ELR (cell line): ENCODE data around the gene SYT1.

Experiments used
- DNase-seq: peaks from one replicate; pipeline ENCODE4 v3.0.0-alpha.2; 2015; ENCODE audit warnings: low read depth

Gene SYT1

DNA sequence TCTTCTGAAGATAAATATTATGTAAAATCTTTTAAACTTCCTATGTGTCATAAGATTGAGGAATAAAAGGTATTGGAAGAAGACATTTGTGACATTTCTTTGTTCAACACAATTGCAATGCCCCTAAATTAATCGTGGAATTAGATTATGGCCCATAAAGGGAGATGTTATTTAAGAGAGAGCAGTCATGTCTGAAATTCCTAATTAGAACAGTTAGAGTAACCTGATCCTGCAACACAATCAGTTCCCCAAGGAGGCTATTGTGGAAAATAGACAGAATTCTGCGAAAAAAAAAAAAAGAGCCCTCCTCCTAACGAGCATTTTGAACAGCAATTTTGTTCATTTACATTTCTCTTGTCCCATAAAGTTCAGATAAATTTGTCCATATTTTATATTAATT is 486.7 kb downstream of the SYT1 start:
- no peak for DNase-seq

DNA sequence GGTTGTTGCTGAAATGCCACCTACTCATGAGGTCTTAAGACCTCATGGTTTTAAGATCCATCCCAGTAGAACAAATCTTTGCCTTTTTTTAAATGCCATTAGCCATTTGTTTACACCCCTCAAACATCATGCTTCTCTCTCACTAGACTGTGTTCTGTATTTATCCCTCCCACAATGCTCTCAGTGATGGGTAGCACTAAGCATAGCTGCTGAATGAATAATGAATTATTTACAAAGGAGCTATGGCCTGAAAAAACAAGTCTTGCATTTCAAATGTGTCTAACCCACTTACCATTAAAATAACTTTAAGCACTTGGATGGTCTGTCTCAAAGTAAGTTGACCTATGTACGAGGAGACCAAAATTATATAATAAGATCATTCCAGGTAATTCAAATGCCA is 491.6 kb downstream of the SYT1 start:
- no peak for DNase-seq

GRCh38 chr12:79357048-79357447 is 492.5 kb downstream of the SYT1 start:
- DNase-seq, result no peak

DNA sequence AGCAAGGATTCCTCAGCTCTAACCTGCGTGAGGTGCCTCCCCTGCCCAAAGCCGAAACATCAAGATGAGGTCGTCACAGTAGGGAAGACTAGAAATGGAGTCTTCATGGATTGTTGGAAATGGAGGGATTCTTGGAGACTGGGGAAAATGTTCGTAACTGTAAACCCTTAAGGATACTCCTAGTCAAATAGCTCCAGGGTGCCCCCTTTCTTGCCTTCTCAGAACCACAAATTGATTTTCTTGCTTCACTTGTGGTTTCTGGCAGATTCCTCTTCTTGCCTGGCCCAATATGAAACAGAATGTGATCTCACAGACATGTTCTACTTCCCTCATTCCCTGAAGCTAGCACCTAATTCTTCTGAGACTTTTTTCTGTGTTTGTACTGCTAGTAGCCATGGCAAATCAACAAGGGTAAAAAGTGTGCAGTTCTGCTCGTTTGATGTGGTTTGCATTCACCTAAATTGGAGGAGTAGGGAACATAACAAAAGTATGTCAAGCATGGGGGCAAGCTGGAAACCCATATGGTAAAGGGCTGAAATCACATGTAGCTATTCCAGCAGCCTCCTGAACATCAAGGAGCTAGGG is 494.2 kb downstream of the SYT1 start:
- no peak for DNase-seq

DNA sequence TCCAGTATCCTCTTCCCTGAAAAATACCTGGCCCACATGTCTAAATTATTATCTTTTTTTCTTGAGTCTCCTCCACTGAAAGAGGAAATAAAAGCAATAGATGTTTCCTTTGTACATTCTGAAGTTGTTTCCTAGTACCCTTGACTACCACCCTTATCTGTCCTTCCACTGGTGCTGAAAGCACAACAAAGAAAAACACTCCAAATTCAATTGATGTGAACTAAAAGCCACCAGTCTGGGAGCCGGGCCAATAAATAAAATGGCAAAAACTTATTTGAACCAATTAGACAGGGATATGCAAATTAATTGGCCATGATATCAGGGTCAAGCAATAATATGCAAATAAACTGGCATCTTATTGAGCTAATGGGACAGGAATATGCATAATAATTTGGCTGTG is 495.7 kb downstream of the SYT1 start:
- no peak for DNase-seq

DNA sequence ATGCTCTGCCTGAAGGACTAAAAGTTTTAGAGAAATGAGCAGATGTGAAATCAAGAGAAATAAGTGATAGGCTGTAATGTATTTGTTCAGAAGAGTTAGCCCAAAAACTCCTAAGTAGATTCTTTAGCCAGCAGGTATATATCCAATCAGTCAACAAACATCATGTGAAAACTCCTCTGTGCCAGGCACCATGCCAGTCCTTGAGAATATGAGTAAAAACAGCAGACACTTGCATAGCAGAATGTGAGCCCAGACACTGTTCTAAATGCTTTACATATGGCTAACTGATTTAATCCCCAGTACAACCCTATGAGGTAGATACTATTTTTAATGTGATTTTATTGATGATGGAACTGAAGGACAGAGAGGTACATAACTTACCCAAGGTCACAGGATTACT is 496.4 kb downstream of the SYT1 start:
- DNase-seq, result no peak

- no peak for DNase-seq
Observed at GRCh38 chr12:79364197-79364596, 499.6 kb downstream of the SYT1 start.

GRCh38 chr12:79366374-79366773 is 501.8 kb downstream of the SYT1 start:
- DNase-seq, result no peak

GRCh38 chr12:79367032-79367589 is 502.5 kb downstream of the SYT1 start:
- no peak for DNase-seq

- no peak for DNase-seq
Observed at GRCh38 chr12:79370021-79370420, 505.4 kb downstream of the SYT1 start.

GRCh38 chr12:79371226-79371625 is 506.7 kb downstream of the SYT1 start:
- DNase-seq, result no peak

GRCh38 chr12:79373896-79374499 is 509.4 kb downstream of the SYT1 start:
- peak; percentile 55 for DNase-seq

GRCh38 chr12:79374545-79374944 is 510.0 kb downstream of the SYT1 start:
- peak; percentile 6 for DNase-seq

DNA sequence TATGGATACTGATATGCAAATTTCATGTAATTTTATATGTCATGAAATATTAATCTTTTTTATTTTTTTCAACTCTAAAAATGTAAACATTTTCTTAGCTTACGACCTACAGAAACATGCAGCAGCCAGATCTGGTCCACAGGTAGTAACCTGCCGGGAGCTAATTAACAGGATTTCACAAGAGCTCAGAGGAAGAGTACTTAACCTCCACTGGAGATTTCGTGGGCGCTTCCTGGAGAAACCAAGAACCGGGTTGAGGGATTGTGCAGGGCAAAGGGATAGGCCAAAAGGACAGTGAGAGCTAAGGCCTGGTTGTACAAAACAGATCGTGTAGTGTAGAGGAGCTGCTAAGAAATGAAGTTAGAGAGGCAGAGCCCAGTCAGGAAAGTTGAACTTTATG is 510.5 kb downstream of the SYT1 start:
- no peak for DNase-seq

GRCh38 chr12:79378496-79378895 is 513.9 kb downstream of the SYT1 start:
- no peak for DNase-seq

- DNase-seq, result no peak
Observed at GRCh38 chr12:79380402-79380801, 515.8 kb downstream of the SYT1 start.

GRCh38 chr12:79381248-79382208 is 517.0 kb downstream of the SYT1 start:
- no peak for DNase-seq

- DNase-seq, result no peak
Observed at GRCh38 chr12:79384551-79384950, 520.0 kb downstream of the SYT1 start.

DNA sequence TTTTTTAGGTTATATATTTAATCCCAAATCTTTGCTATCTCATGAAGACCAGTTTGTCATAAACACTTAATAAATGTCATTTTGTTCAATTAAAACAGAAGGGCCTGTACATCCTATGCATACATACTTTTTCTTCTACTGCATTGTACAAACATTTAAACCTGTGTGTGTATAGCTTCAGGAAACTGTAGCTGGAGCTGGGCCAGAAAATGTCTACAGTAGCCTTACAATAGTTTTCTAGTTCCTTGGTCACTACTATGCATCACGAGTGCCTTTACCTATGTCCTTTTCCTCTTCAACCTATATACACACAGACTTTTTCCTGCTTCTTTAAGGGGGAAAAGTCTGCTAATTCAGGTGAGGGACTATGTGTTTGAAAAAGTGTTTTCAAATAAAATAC is 523.4 kb downstream of the SYT1 start:
- no peak for DNase-seq

GRCh38 chr12:79393842-79394241 is 529.3 kb downstream of the SYT1 start:
- no peak for DNase-seq

DNA sequence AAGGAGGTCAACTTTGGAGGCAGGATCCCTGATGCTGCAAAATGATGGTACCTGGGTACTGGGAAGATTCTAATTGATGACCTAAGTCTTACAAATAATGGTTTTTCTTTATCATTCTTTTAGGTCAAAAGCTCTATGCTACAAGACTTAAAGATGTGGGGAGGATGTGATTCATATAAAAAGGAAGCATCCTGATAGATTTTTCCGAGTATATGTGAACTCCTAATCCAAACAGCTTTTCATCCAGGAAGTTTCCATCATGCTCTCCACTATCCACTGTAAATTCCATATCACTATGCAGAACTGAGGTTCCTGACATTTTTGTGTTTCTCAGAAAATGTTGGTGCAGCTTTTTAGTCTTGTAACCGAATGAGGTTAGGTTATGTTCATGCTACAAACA is 533.0 kb downstream of the SYT1 start:
- DNase-seq, result peak; percentile 53

GRCh38 chr12:79400481-79400880 is 535.9 kb downstream of the SYT1 start:
- no peak for DNase-seq

GRCh38 chr12:79402606-79403005 is 538.0 kb downstream of the SYT1 start:
- peak; percentile 52 for DNase-seq
